Naive B cell (primary cell): ENCODE data around the gene MSH5. TPM values are rescaled to one million over a fixed set of nuclear protein-coding genes. Genes with fewer than 3 reads are reported as not detected.
"Not testable (repeated sequence)": the region's sequence is repeated elsewhere in the genome, so short reads cannot be mapped to it uniquely, and the experiment has no call there.

Experiments used
- ATAC-seq, 2 donors: fragments of 150-1000 bp; cut with Tn5 transposase; 2 replicates each; pipeline ENCODE4 v1.10.0; 2021; ENCODE audit warnings: low read depth in 2 of 2, mild to moderate bottlenecking in 2 of 2, moderate library complexity in 2 of 2
- DNase-seq: peaks from one replicate; pipeline ENCODE4 v3.0.0; 2022
- H3K27ac Mint-ChIP-seq, 6 donors: one replicate each; pipeline ENCODE4 v1.8.0; 2020 to 2022; ENCODE audit warnings: mild to moderate bottlenecking in 6 of 6, mixed read lengths in 6 of 6, moderate library complexity in 5 of 6, inconsistent platforms in 2 of 6
- H3K27me3 Mint-ChIP-seq, 3 donors: one replicate each; pipeline ENCODE4 v1.8.0; 2021 to 2022; ENCODE audit warnings: mixed read lengths in 3 of 3, mild to moderate bottlenecking in 1 of 3
- H3K36me3 Mint-ChIP-seq, 2 donors: one replicate each; pipeline ENCODE4 v1.8.0; 2020 to 2022; ENCODE audit warnings: mixed read lengths in 2 of 2, inconsistent platforms in 1 of 2, mild to moderate bottlenecking in 1 of 2
- H3K4me1 Mint-ChIP-seq, 3 donors: one replicate each; pipeline ENCODE4 v1.8.0; 2020 to 2022; ENCODE audit warnings: mixed read lengths in 3 of 3, inconsistent platforms in 1 of 3, mild to moderate bottlenecking in 1 of 3, moderate library complexity in 1 of 3
- H3K4me3 Mint-ChIP-seq, 8 donors: one replicate each; pipeline ENCODE4 v1.8.0; 2020 to 2022; ENCODE audit warnings: mild to moderate bottlenecking in 8 of 8, mixed read lengths in 8 of 8, moderate library complexity in 8 of 8, inconsistent platforms in 2 of 8
- H3K9me3 Mint-ChIP-seq, 7 donors: one replicate each; pipeline ENCODE4 v1.8.0; 2020 to 2022; ENCODE audit warnings: mixed read lengths in 7 of 7, mild to moderate bottlenecking in 5 of 7, inconsistent platforms in 2 of 7, moderate library complexity in 1 of 7
- polyA plus RNA-seq, 6 donors: library from polyadenylated mRNA; unstranded; fragments of 300-500 nt; fragmentation: Illumina TruSeq; gene quantifications; one replicate each; pipeline ENCODE4 v1.2.3, GENCODE V29; 2021; ENCODE audit warnings: low read depth in 6 of 6

The MSH5 gene
- polyA plus RNA-seq, 6 donors from 2014 or later, result 1.9 to 9.3 (median 2.6) TPM; not detected in 1

DNA sequence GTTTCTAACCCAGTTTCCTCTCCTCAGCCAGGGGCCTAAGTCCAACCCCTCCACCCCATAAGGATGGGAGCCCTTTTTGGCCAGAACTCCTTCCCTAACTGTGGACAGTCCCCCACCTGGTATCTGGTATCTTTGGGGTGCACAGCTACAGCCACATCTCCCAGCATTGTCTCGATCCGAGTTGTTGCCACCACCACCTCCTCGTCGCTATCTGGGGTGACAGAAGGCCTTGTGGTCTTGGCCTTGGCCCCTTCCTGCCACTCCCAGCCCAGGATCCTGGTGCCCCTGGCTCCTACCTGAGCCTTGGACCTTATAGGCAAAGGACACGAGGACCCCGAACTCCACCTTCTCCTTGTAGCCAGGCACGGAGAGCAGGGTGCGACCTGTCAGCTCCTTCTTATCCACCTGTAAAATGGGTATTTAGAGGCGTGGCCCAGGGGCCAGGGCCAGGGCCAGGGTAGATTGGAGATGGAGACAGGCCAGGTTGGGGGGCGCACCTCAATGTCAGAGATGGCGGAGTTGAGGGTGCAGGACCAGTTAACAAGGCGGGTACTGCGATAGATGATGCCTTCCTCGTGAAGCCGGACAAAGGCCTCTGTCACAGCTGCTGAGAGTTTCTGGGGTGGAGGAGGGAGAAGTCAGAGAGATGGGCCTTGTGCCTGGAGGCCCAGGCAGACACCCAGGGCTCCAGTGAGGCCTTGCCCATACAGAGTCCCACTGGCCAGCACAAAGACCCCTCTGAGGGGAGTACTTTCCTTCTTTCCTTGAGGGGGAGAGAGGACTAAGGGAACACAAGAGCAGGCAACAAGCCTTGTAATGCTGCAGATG, 44.5 kb downstream of the MSH5 start:
- no peak for DNase-seq
- H3K9me3 Mint-ChIP-seq, result no peaks in the 10 kb centered on the region
- H3K4me1 Mint-ChIP-seq, result peaks cover 6 to 29% (median 13%) of the 10 kb centered on the region in 3 donors
- no peaks in the 10 kb centered on the region for H3K27me3 Mint-ChIP-seq
- no peak for ATAC-seq
- H3K27ac Mint-ChIP-seq, result peak overlapping the region in 2 of 6 donors; percentile 56 to 76
- no peak overlapping the region for H3K4me3 Mint-ChIP-seq
- H3K36me3 Mint-ChIP-seq, result peaks cover 0 to 12% of the 10 kb centered on the region in 2 donors

DNA sequence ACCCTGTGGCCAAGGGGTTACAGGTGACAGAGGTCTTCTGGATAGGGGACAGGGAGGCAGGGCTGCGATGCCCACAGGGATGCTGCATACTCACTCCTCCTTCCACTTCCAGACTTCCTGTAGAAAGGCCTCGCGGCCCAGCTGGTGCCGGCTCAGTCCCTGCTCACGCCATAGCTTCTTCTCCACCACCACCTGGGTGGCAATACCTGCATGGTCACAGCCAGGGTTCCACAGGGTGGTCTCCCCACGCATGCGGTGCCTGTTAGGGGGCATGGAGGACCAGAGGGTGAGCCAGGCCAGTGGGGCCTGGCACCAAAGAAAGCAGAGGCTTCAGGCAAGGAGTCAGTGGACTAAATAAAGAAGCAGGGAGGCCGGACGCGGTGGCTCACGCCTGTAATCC, 45.7 kb downstream of the MSH5 start:
- DNase-seq (no peak), ATAC-seq (no peak)
- Mint-ChIP-seq H3K4me1 (peaks cover 12 to 36% (median 25%) of the 10 kb centered on the region in 3 donors), H3K27ac (no peak overlapping the region), H3K36me3 (peaks cover under 1 to 14% of the 10 kb centered on the region in 2 donors), H3K9me3 (no peaks in the 10 kb centered on the region), H3K27me3 (no peaks in the 10 kb centered on the region), H3K4me3 (no peak overlapping the region)

DNA sequence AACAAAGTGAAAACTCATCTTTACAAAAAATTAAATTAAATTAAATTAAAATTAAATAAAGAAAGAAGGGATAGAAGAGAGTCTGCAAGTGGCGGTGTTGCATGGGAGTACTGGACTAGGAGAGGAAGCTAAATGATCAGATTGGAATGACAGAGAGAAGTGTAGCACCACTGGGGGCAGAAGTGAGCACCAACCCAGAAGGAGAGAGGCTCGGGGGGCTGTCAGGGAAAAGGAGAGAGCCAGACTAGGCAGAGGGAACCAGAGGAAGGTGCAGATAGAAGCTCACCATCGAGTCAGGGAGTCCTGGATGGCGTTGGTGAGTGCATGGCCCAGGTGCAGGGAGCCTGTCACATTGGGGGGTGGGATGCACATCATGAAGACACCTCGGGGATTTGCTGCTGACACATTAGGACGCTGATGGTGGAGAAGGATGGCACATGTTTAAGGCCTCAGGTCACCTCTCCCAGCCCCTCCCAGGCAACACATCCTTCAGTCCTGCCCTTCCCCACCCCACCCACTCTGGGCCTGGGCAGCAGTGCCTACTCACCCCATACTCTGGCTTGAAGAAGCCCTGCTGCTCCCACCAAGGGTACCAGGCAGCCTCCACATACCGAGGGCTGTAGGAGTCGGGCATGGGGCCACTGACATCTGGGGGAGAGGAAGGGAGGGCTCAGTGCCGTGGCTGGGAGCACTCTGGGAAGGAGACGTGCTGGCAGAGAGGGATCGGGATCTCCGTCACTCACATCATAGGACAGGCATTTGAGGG, 51.7 kb downstream of the MSH5 start:
- H3K4me1 Mint-ChIP-seq, result peaks cover 33 to 65% (median 61%) of the 10 kb centered on the region in 3 donors
- H3K4me3 Mint-ChIP-seq, result peak overlapping the region in 6 of 8 donors; percentile 17 to 84 (median 76)
- peaks cover 9 to 15% of the 10 kb centered on the region in 2 donors for H3K36me3 Mint-ChIP-seq
- peak; percentile 24 for DNase-seq
- ATAC-seq, result no peak
- H3K27me3 Mint-ChIP-seq, result no peaks in the 10 kb centered on the region
- H3K9me3 Mint-ChIP-seq, result no peaks in the 10 kb centered on the region
- peak overlapping the region in 5 of 6 donors; percentile 1 to 65 (median 54) for H3K27ac Mint-ChIP-seq

DNA sequence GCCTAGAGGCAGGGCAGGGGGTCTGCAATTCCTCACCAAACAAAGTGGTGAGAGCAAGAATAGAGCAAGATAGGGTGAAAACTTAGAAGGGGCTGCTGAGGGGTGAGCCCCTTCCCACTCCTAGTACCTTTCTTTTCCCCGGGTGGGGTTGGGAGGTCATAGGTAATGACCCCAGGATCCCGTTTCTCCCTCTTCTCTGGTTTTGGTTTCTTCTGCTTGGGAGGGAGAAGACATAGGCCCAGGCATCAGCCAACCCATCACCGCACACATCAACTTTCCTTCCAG, 52.2 kb downstream of the MSH5 start:
- Mint-ChIP-seq H3K36me3 (peaks cover 9 to 15% of the 10 kb centered on the region in 2 donors), H3K9me3 (no peaks in the 10 kb centered on the region), H3K27me3 (no peaks in the 10 kb centered on the region), H3K27ac (peak overlapping the region in 3 of 6 donors; percentile 33 to 85 (median 56)), H3K4me3 (peak overlapping the region in 2 of 8 donors; percentile 5 to 84), H3K4me1 (peaks cover 35 to 70% (median 65%) of the 10 kb centered on the region in 3 donors)
- ATAC-seq (no peak), DNase-seq (no peak)

DNA sequence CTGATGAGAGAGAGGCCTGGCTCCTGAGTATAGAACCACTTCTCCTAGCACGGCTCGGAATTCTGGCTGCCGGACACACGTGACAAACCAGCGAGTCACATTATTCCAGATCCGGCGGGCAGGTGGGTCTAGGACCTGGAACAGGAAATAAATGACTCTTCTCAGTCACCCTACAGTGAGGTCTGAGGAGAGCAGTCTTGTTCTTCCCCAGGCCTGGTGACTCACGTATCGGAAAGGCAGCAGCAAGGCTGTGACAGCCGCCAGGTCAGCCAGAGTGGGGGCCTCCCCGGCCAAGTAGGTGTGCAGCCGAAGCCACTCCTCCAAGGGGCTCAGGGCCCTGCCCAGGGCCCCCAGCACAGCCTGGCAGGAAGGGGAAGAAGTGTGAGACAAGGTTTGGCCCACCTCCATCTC, 53.0 kb downstream of the MSH5 start:
- Mint-ChIP-seq H3K36me3 (peaks cover 9 to 15% of the 10 kb centered on the region in 2 donors), H3K4me3 (peak overlapping the region in 2 of 8 donors; percentile 46 to 59), H3K9me3 (no peaks in the 10 kb centered on the region), H3K27ac (peak overlapping the region in 1 of 6 donors; percentile 57), H3K4me1 (peaks cover 41 to 74% (median 72%) of the 10 kb centered on the region in 3 donors), H3K27me3 (no peaks in the 10 kb centered on the region)
- DNase-seq (no peak), ATAC-seq (no peak)

DNA sequence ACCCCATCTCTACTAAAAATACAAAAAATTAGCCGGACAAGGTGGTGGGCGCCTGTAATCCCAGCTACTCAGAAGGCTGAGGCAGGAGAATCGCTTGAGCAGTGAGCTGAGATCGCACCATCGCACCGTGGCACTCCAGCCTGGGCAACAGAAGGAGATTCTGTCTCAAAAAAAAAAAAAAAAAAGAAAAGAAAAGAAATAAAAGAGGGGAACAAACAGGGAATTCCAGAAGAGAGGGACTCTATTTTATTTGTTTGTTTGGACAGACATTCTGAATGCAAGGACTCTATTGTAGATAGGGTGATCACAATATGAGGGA, 54.1 kb downstream of the MSH5 start:
- not testable (repeated sequence) for H3K27me3 Mint-ChIP-seq, ATAC-seq, H3K9me3 Mint-ChIP-seq, DNase-seq
- peak overlapping the region in 6 of 8 donors; percentile 80 to 99 (median 96) for H3K4me3 Mint-ChIP-seq
- H3K4me1 Mint-ChIP-seq, result peaks cover 42 to 80% (median 77%) of the 10 kb centered on the region in 3 donors
- peaks cover 9 to 15% of the 10 kb centered on the region in 2 donors for H3K36me3 Mint-ChIP-seq
- peak overlapping the region in 5 of 6 donors; percentile 15 to 97 (median 88) for H3K27ac Mint-ChIP-seq

DNA sequence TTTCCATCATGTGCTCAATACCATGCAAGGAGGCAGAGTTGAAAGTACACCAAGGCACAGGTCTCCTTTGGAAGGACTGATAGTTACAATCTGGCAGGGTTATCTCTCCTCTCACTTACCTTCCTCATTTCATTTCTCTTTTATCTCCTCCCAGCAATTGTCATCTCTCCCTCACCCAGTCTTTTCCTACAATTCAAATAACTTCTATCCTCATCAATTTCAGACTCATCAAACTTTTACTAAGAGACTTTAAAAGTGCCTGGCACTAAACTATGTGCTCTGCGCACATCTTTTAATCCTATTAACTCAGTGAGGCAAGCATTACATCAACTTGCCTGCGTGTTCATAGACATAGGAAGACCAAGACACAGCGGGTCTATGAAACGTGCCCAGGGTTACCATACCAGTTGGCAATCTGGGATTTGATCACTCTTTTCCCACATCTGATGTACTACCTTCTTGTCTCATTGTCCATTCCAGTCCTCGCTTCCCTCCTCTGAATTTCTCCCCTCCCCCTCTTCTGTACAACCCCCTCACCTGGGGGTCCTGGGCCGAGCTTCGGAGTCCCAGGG, 54.6 kb downstream of the MSH5 start:
- DNase-seq (no peak), ATAC-seq (no peak)
- no peaks in the 10 kb centered on the region for H3K27me3 Mint-ChIP-seq
- no peaks in the 10 kb centered on the region for H3K9me3 Mint-ChIP-seq
- H3K36me3 Mint-ChIP-seq, result peaks cover 9 to 15% of the 10 kb centered on the region in 2 donors
- peaks cover 40 to 75% (median 73%) of the 10 kb centered on the region in 3 donors for H3K4me1 Mint-ChIP-seq
- H3K4me3 Mint-ChIP-seq, result peak overlapping the region; percentile 80 to 99 (median 96)
- peak overlapping the region; percentile 3 to 97 (median 66) for H3K27ac Mint-ChIP-seq

DNA sequence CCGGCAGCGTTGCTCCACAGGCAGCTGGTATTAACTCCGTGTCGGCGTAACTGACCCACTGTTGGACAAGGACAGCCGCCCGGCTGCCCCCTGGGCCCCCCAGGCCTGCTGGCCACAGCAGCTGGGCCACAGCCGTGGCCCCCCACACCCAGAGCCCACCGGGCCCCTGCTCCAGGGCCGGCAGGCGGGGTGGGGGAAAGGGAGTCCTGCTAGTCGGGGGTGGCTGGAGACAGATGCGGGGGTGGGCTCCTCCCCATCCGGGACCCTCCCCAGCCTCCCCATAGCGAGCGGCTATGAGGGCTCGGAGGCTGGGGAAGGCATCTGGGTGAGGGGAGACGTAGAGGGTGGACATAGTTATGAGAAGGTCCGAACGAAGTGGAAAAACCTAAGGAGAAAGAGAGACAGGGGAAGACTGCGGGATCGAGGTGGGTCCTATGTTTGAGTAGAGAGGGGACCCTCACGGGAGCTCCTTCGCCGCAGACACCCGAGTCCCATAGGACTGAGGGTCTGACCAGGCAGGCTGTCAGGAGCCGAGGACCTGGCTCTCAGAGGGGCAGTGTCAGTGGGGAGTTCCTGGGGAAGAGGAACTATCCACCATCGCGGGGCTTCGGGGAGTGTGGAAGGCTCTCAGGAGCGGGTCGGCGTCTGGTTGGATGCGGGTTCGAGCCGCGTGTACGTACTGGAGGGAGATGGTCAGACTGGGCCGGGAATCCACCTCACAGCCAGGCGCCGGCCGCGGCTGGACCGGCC, 55.2 kb downstream of the MSH5 start:
- H3K27me3 Mint-ChIP-seq, result no peaks in the 10 kb centered on the region
- H3K9me3 Mint-ChIP-seq, result no peaks in the 10 kb centered on the region
- H3K4me3 Mint-ChIP-seq, result peak overlapping the region; percentile 93 to 99 (median 96)
- H3K36me3 Mint-ChIP-seq, result peaks cover 9 to 15% of the 10 kb centered on the region in 2 donors
- DNase-seq (no peak), ATAC-seq (peak; percentile 11 to 18)
- H3K4me1 Mint-ChIP-seq, result peaks cover 37 to 69% (median 68%) of the 10 kb centered on the region in 3 donors
- H3K27ac Mint-ChIP-seq, result peak overlapping the region; percentile 97 to 99 (median 98)

DNA sequence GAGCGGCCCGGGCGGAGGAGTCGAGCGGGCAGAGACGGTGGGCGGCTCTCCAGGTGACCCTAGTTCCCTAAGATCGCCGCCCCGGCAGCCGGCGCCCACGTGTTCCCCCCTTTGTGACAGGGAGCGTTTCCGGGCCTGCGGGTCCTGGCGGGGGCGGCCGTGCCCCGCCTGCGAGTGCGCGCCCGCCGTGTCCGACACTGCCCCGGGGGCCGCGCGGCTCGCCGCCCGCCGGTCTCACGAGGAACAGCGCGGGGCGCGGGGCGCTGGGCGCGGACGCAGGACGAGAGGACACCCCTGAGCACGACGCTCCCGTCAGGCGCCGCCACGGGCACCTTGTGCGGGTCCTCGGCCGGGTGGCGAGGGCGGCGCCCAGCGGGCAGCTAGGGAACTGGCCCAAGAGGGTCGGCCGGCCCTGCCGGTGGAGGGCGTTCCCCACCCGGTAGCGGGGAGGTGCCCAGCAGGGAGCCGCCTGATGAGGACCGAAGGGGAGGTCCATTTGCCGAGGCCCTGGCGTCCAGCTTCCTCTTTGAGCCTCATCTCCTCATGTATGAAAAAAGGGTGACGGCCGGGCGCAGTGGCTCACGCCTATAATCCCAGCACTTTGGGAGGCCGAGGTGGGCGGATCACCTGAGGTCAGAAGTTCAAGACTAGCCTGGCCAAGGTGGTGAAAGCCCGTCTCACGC, 56.0 kb downstream of the MSH5 start, which contains the start of gene VARS1:
TSS of gene VARS1 (minus strand) at position 137 of the 683 bp plus-strand sequence. CDS start 535 bp downstream, outside the sequence.
- Mint-ChIP-seq H3K9me3 (no peaks in the 10 kb centered on the region), H3K27me3 (no peaks in the 10 kb centered on the region), H3K4me1 (peaks cover 32 to 64% (median 62%) of the 10 kb centered on the region in 3 donors), H3K36me3 (peaks cover 6 to 10% of the 10 kb centered on the region in 2 donors), H3K27ac (peak within 1 kb of the TSS; percentile 97 to 99 (median 98)), H3K4me3 (peak within 1 kb of the TSS; percentile 93 to 99 (median 96))
- peak; percentile 80 to 81 for ATAC-seq
- DNase-seq, result peak; percentile 88

DNA sequence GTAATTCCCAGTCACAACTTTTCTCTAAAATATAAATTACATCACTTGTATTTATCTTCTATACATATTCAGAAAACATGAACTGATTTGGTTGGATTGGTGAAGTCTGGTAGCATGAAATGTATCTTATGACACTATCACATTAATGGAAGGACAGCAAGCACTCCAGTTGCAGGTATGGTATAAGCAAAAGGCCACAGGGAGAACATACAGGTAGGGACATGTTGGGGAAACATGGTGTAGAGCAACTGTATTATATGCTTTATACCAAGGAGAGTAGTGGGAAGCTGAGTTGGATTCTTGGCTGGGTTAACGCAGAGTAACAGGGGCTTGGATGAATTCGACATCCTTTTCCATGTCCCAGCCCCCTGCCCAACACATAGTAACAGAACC, 57.2 kb downstream of the MSH5 start:
- peak overlapping the region in 7 of 8 donors; percentile 17 to 99 (median 77) for H3K4me3 Mint-ChIP-seq
- H3K4me1 Mint-ChIP-seq, result peaks cover 24 to 58% (median 50%) of the 10 kb centered on the region in 3 donors
- H3K36me3 Mint-ChIP-seq, result no peaks in the 10 kb centered on the region
- DNase-seq (no peak), ATAC-seq (no peak)
- H3K9me3 Mint-ChIP-seq, result no peaks in the 10 kb centered on the region
- H3K27me3 Mint-ChIP-seq, result no peaks in the 10 kb centered on the region
- H3K27ac Mint-ChIP-seq, result peak overlapping the region in 5 of 6 donors; percentile 61 to 98 (median 87)

DNA sequence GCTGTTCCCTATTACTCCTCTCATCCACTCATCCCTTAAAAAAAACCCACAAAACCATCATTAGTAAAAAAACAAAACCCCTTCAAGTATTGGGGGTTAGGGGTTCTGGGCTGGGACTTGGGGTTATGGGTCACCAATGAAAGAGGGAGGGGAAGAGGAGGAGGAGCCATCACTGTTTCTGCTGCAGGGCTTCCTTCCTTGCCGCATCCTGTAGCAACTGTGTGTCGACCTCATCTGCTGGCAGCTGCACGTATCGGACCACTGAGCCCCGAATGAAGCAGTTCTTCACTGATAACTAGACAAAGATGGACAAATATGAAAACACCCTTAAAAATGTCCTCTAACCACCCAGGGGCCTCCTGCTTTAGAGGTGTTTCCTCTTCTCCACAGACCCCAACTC, 57.8 kb downstream of the MSH5 start:
- DNase-seq, result peak; percentile 50
- Mint-ChIP-seq H3K27ac (peak overlapping the region; percentile 61 to 97 (median 90)), H3K4me3 (peak overlapping the region; percentile 31 to 99 (median 68)), H3K27me3 (no peaks in the 10 kb centered on the region), H3K9me3 (no peaks in the 10 kb centered on the region), H3K4me1 (peaks cover 24 to 53% (median 44%) of the 10 kb centered on the region in 3 donors), H3K36me3 (no peaks in the 10 kb centered on the region)
- peak; percentile 52 to 55 for ATAC-seq

DNA sequence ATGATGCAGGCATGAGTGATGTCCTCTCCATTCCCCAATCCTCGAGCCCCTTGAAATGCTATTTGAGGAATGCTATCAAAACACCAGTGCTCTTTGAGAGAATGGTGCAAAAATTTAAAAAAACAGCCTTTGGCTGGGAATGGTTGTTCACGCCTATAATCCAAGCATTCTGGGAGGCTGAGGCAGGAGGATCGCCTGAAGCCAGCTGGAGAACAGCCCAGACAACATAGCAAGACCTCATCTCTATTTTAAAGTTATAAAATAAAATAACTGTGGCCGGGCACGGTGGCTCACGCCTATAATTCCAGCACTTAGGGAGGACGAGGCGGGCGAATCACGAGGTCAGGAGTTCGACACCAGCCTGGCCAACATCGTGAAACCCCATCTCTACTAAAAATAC, 60.0 kb downstream of the MSH5 start:
- DNase-seq, result no peak
- Mint-ChIP-seq H3K36me3 (no peaks in the 10 kb centered on the region), H3K9me3 (no peaks in the 10 kb centered on the region), H3K4me3 (no peak overlapping the region), H3K27ac (peak overlapping the region in 1 of 6 donors; percentile 15), H3K4me1 (peaks cover 15 to 41% (median 32%) of the 10 kb centered on the region in 3 donors), H3K27me3 (no peaks in the 10 kb centered on the region)
- ATAC-seq, result no peak
